Endodermal cell (in vitro differentiated cells): ENCODE results near the gene ISG20L2. TPM values are rescaled to one million over a fixed set of nuclear protein-coding genes. Genes with fewer than 3 reads are reported as not detected.

Experiments
- DNase-seq: peaks from one replicate; pipeline ENCODE4 v3.0.0-alpha.2; 2017
- H3K27ac ChIP-seq: 2 replicates; pipeline ENCODE4 v1.5.1; 2013; ENCODE audit warnings: mild to moderate bottlenecking, low read depth, low read length, moderate library complexity
- H3K27me3 ChIP-seq: 2 replicates; pipeline ENCODE4 v1.6.1; 2013; ENCODE audit warnings: mild to moderate bottlenecking, low read length, moderate library complexity; ENCODE audit not compliant: insufficient read depth, control insufficient read depth, poor library complexity, severe bottlenecking
- H3K36me3 ChIP-seq: 2 replicates; pipeline ENCODE4 v1.7.0; 2013; ENCODE audit warnings: mild to moderate bottlenecking, low read length, moderate library complexity; ENCODE audit not compliant: control insufficient read depth, insufficient read depth
- H3K4me1 ChIP-seq: one replicate; pipeline ENCODE4 v1.7.0; 2013; ENCODE audit warnings: low read length; ENCODE audit not compliant: control insufficient read depth, insufficient read depth
- H3K4me3 ChIP-seq: 2 replicates; pipeline ENCODE4 v1.5.1; 2013; ENCODE audit warnings: mild to moderate bottlenecking, low read length, moderate library complexity
- H3K9ac ChIP-seq: 2 replicates; pipeline ENCODE4 v1.6.1; 2013; ENCODE audit warnings: mild to moderate bottlenecking, low read length, moderate library complexity; ENCODE audit not compliant: poor library complexity, severe bottlenecking; ENCODE audit errors: extremely low read depth
- H3K9me3 ChIP-seq: 2 replicates; pipeline ENCODE4 v1.6.1; 2013; ENCODE audit warnings: mild to moderate bottlenecking, low read length, moderate library complexity; ENCODE audit not compliant: control insufficient read depth
- H3K27ac Mint-ChIP-seq: 2 replicates; pipeline ENCODE4 v1.8.0; 2020; ENCODE audit warnings: mixed read lengths
- H3K27me3 Mint-ChIP-seq: 2 replicates; pipeline ENCODE4 v1.8.0; 2021; ENCODE audit warnings: mild to moderate bottlenecking, mixed read lengths; ENCODE audit not compliant: insufficient read depth
- H3K36me3 Mint-ChIP-seq: 2 replicates; pipeline ENCODE4 v1.8.0; 2020; ENCODE audit warnings: low read depth, mixed read lengths
- H3K4me1 Mint-ChIP-seq: 2 replicates; pipeline ENCODE4 v1.8.0; 2020; ENCODE audit warnings: mixed read lengths
- H3K4me3 Mint-ChIP-seq: 2 replicates; pipeline ENCODE4 v1.8.0; 2020; ENCODE audit warnings: mild to moderate bottlenecking, moderate library complexity, mixed read lengths
- H3K9me3 Mint-ChIP-seq: 2 replicates; pipeline ENCODE4 v1.8.0; 2020; ENCODE audit warnings: mild to moderate bottlenecking, mixed read lengths
- whole genome bisulfite sequencing, 2 experiments: methylation state at CpG; one replicate each; pipeline versions ENCODE4 v1.1.5 to v1.1.7; 2013; ENCODE audit warnings: missing lambda C conversion rate in 2 of 2, mixed read lengths in 1 of 2; ENCODE audit not compliant: insufficient coverage in 1 of 2, insufficient read length in 1 of 2; 5-methylcytosine and 5-hydroxymethylcytosine counted together
- total RNA-seq, 2 donors: library from RNA; stranded (reverse); fragmentation: NEBNext Ultra II Directional in 1 of 2; extraction: Animal tissue kit (Norgen Biotek cat#: 25700) in 1 of 2; gene quantifications; 2 replicates in 1 of 2; 3 replicates in 1 of 2; pipeline ENCODE4 v1.2.1, GENCODE V29; 2021
- TF ChIP-seq, protein P1 (sequence below): fragments of 200-600 bp; sonication (generic); conservative IDR thresholded peaks from 2 replicates; pipeline ENCODE4 v1.5.0; 2021; ENCODE audit warnings: antibody characterized with exemption, mild to moderate bottlenecking

The ISG20L2 gene
- total RNA-seq, 2 donors from 2014 or later: 37.2 to 39.9 TPM

GRCh38 chr1:156756355-156756754 lies 27.8 kb upstream of the ISG20L2 start:
- Histone ChIP-seq H3K9me3 (no peaks in the 10 kb centered on the region), H3K36me3 (peaks cover 4% of the 10 kb centered on the region), H3K27ac (no peak overlapping the region), H3K4me1 (peaks cover 12% of the 10 kb centered on the region), H3K9ac (no peak overlapping the region), H3K27me3 (no peaks in the 10 kb centered on the region), H3K4me3 (no peak overlapping the region)
- no peak for DNase-seq
- no peak overlapping the region for H3K27ac Mint-ChIP-seq
- WGBS, 2 experiments: 93 to 100% methylated on average over 1 of the region's 1 CpG
- TF ChIP-seq, protein P1, sequence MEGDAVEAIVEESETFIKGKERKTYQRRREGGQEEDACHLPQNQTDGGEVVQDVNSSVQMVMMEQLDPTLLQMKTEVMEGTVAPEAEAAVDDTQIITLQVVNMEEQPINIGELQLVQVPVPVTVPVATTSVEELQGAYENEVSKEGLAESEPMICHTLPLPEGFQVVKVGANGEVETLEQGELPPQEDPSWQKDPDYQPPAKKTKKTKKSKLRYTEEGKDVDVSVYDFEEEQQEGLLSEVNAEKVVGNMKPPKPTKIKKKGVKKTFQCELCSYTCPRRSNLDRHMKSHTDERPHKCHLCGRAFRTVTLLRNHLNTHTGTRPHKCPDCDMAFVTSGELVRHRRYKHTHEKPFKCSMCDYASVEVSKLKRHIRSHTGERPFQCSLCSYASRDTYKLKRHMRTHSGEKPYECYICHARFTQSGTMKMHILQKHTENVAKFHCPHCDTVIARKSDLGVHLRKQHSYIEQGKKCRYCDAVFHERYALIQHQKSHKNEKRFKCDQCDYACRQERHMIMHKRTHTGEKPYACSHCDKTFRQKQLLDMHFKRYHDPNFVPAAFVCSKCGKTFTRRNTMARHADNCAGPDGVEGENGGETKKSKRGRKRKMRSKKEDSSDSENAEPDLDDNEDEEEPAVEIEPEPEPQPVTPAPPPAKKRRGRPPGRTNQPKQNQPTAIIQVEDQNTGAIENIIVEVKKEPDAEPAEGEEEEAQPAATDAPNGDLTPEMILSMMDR: no peak
- H3K36me3 Mint-ChIP-seq: no peaks in the 10 kb centered on the region
- no peaks in the 10 kb centered on the region for H3K27me3 Mint-ChIP-seq
- peaks cover 12% of the 10 kb centered on the region for H3K4me1 Mint-ChIP-seq
- no peak overlapping the region for H3K4me3 Mint-ChIP-seq
- no peaks in the 10 kb centered on the region for H3K9me3 Mint-ChIP-seq

DNA sequence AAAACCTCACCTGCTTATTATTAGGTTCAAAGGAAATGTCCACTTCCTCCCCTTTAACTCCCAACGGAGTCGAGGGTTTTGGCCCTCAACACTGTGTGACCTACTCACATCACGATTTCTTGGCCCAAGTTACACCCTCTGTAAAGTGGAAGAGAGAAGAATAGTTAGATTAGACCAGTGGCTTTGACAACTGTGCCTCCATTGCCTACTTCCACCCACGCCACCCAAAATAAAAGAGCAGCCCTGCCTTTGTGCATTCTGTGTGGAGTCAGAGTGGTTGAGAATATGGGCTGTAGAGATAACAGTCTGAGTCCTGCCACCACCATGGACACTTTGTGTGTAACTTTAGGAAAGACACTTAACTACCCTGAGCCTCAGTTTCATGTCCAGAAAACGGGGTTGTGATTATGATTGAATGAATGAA lies 27.0 kb upstream of the ISG20L2 start:
- H3K9me3 Mint-ChIP-seq: no peaks in the 10 kb centered on the region
- no peak for DNase-seq
- TF ChIP-seq, protein P1: no peak
- Histone ChIP-seq H3K4me3 (no peak overlapping the region), H3K27ac (no peak overlapping the region), H3K4me1 (peaks cover 12% of the 10 kb centered on the region), H3K9me3 (no peaks in the 10 kb centered on the region), H3K9ac (no peak overlapping the region), H3K36me3 (peaks cover 4% of the 10 kb centered on the region), H3K27me3 (no peaks in the 10 kb centered on the region)
- H3K4me1 Mint-ChIP-seq: peaks cover 10% of the 10 kb centered on the region
- WGBS, 2 experiments: 94% methylated on average over 5 of the region's 5 CpGs; no CpG with 5 or more reads in 1 of the 2 experiments
- no peak overlapping the region for H3K27ac Mint-ChIP-seq
- H3K27me3 Mint-ChIP-seq: no peaks in the 10 kb centered on the region
- no peaks in the 10 kb centered on the region for H3K36me3 Mint-ChIP-seq
- no peak overlapping the region for H3K4me3 Mint-ChIP-seq

- DNase-seq: no peak
- Histone ChIP-seq H3K27me3 (no peaks in the 10 kb centered on the region), H3K4me1 (peaks cover 11% of the 10 kb centered on the region), H3K27ac (no peak overlapping the region), H3K36me3 (peaks cover 12% of the 10 kb centered on the region), H3K9me3 (no peaks in the 10 kb centered on the region), H3K9ac (no peak overlapping the region), H3K4me3 (no peak overlapping the region)
- 93 to 96% methylated on average over 7 to 8 of the region's 8 CpGs for WGBS, 2 experiments
- Mint-ChIP-seq H3K36me3 (no peaks in the 10 kb centered on the region), H3K9me3 (no peaks in the 10 kb centered on the region), H3K4me1 (peaks cover 15% of the 10 kb centered on the region), H3K27me3 (no peaks in the 10 kb centered on the region), H3K27ac (no peak overlapping the region), H3K4me3 (no peak overlapping the region)
- TF ChIP-seq, protein P1: no peak
Observed at GRCh38 chr1:156754219-156754618, 25.7 kb upstream of the ISG20L2 start.
